Stomach (tissue), 4 donors: ENCODE results near the gene UMAD1.

Experiments used
- POLR2A ChIP-seq, 4 donors: fragments of 450-650 bp; IDR thresholded peaks; one replicate each; pipeline ENCODE4 v1.6.1; 2016; ENCODE audit warnings: antibody characterized with exemption in 4 of 4, control low read depth in 2 of 4, mild to moderate bottlenecking in 1 of 4, moderate library complexity in 1 of 4
- POLR2AphosphoS5 ChIP-seq, 3 donors: sonication (generic); formaldehyde crosslinking; IDR thresholded peaks; one replicate each; pipeline ENCODE4 v1.6.1; 2016; ENCODE audit warnings: antibody characterized with exemption in 3 of 3
- TF ChIP-seq, protein P1 (sequence below), 7 experiments: fragments of 450-650 bp in 4 of 7; fragments of 200-600 bp in 3 of 7; sonication (generic) in 3 of 7; IDR thresholded peaks; one replicate each; pipeline ENCODE4 v1.5.1; 2016 to 2019; ENCODE audit warnings: antibody characterized with exemption in 7 of 7, control low read depth in 2 of 7, mild to moderate bottlenecking in 1 of 7

DNA sequence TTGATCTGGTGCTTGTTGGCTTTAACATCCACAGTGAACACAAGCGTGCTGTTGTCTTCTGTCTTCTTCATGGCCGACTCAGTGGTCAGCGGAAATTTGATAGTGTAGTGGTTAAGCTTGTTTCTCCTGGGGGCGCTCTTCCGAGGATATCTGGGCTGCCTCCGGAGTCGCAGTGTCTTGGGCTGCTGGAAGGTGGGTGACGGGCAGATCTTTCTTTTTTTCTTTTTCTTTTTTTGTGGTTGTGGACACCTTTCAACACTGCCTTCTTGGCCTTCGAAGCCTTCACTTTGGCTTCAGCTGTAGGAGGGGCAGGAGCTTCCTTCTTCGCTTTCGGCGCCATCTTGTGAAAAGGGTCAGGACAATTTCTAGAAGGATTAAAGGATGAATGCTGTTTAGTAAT lies 101.7 kb downstream of the UMAD1 start:
- TF ChIP-seq, protein P1, sequence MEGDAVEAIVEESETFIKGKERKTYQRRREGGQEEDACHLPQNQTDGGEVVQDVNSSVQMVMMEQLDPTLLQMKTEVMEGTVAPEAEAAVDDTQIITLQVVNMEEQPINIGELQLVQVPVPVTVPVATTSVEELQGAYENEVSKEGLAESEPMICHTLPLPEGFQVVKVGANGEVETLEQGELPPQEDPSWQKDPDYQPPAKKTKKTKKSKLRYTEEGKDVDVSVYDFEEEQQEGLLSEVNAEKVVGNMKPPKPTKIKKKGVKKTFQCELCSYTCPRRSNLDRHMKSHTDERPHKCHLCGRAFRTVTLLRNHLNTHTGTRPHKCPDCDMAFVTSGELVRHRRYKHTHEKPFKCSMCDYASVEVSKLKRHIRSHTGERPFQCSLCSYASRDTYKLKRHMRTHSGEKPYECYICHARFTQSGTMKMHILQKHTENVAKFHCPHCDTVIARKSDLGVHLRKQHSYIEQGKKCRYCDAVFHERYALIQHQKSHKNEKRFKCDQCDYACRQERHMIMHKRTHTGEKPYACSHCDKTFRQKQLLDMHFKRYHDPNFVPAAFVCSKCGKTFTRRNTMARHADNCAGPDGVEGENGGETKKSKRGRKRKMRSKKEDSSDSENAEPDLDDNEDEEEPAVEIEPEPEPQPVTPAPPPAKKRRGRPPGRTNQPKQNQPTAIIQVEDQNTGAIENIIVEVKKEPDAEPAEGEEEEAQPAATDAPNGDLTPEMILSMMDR (IDR thresholded peaks at IDR 0.05): no peak
- no peak for TF ChIP-seq POLR2AphosphoS5 (IDR thresholded peaks at IDR 0.05)
- TF ChIP-seq POLR2A (IDR thresholded peaks at IDR 0.05): no peak
